ENCODE results near the gene OCIAD1.

OCIAD1 gene

DNA sequence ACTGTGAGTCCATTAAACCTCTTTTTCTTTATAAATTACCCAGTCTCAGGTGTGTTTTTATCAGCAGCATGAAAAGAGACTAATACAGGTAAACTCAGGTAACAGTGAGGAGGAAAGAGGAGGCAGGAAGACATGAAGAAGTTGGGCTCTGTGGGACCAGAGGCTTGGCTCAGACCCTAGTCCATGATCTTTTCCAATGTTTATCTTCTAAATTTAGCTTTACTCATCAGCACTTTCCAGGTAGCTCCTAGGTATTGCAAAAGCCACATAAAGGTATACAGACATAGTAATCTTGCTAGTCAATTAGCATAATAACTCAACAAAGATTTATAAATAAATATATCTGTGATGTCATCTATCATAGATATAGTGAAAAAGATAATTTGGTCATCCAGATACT lies 39.6 kb upstream of the OCIAD1 start:
- H3K4me3 ChIP-seq (ENCODE audit: low read depth, low read length): no peak overlapping the region
- in situ Hi-C loops (cut with HindIII; ENCODE audit: low sequenced_read_pairs): no loop called here
- DNase-seq (ENCODE audit: low read depth): no peak
- TF ChIP-seq, protein P1, sequence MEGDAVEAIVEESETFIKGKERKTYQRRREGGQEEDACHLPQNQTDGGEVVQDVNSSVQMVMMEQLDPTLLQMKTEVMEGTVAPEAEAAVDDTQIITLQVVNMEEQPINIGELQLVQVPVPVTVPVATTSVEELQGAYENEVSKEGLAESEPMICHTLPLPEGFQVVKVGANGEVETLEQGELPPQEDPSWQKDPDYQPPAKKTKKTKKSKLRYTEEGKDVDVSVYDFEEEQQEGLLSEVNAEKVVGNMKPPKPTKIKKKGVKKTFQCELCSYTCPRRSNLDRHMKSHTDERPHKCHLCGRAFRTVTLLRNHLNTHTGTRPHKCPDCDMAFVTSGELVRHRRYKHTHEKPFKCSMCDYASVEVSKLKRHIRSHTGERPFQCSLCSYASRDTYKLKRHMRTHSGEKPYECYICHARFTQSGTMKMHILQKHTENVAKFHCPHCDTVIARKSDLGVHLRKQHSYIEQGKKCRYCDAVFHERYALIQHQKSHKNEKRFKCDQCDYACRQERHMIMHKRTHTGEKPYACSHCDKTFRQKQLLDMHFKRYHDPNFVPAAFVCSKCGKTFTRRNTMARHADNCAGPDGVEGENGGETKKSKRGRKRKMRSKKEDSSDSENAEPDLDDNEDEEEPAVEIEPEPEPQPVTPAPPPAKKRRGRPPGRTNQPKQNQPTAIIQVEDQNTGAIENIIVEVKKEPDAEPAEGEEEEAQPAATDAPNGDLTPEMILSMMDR (IDR thresholded peaks at IDR 0.05; ENCODE audit: low read depth, low read length, missing control alignments): no peak

DNA sequence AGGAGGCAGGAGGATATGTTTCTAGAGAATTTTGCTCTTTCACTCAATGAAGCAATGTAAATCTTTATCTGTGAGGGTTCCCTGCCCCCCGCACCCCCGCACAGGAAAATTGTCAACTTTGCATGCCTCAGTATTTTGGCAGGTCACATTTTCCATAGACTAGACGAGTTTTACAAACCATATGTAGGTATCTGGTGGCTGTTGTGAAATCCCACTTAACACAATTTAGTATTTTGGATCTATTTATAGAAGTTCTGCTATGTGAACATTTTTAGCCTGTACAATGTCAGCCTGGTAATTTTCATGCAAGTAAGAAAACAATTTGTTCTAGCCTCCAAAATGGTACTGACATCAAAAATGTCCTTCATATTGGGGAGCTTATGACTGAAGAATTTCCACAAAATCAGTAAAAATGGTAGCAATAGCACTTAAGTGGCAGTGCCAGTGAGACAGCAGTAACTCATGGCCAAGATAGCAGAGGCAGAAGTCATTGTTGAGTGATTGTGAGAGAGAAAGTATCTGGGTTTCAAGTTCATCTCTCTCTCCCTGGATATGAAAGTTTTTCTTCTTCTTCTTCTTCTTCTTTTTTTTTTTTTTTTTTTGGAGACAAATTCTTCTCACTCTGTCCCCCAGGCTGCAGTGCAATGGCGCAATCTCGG lies 38.4 kb upstream of the OCIAD1 start:
- H3K4me3 ChIP-seq (ENCODE audit: low read depth, low read length): no peak overlapping the region
- DNase-seq (ENCODE audit: low read depth): no peak
- TF ChIP-seq, protein P1 (IDR thresholded peaks at IDR 0.05; ENCODE audit: low read depth, low read length, missing control alignments): no peak
- in situ Hi-C loops (cut with HindIII; ENCODE audit: low sequenced_read_pairs): no loop called here

DNA sequence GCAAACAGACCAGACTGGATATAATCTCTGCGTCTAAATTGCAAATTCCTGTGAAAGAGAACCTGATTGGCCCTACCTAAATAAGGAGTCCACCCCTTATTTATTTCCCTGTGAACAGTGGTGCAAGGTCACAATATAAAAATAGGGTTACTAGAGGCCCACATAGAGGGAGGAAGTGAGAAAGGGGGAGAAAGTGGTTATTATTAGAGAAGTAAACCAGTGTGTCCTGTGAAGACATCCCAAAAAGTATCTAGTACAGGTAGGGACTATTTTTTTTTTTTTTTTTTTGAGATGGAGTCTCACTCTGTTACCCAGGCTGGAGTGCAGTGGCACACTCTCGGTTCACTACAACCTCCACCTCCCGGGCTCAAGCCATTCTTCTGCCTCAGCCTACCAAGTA lies 35.8 kb upstream of the OCIAD1 start:
- H3K4me3 ChIP-seq (ENCODE audit: low read depth, low read length): no peak overlapping the region
- DNase-seq (ENCODE audit: low read depth): no peak
- in situ Hi-C loops (cut with HindIII; ENCODE audit: low sequenced_read_pairs): loop anchor here (5.0 kb wide), 1 partner anchor 58 kb away; no protein-coding TSS in a partner anchor
- TF ChIP-seq, protein P1 (IDR thresholded peaks at IDR 0.05; ENCODE audit: low read depth, low read length, missing control alignments): no peak

DNA sequence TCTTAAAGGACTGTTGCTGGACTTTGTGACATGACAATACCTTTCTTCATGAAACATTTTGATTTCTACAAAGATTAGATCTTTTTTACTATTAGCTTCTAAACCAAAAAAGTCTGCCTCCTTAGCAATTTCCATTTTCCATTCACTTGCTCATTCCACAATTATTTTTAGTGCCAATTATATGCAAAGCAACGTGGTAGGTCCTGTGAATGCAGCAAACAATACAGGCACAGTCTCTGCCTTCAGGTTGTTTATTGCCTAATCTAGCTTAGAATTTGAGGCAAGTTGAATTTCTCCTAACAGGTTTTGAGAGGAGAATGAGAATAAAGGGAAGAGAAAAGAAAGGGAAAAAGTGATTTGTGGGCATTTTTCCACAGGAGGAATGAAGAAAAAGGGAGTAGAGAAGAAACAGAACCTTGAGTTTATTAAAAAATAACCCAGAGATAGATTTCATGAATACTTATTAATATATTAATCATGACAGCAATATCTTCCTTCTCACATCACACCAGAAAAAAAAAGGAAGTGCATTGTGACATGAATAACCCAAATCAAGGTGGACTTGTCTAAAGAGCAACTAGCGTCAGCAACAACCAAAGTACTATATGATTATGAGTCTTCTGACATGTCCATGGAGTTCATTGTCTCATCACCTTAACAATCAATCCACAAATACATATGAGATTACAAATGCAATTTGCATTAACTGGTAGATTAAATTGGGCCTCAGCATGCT lies 34.5 kb upstream of the OCIAD1 start:
- TF ChIP-seq, protein P1 (IDR thresholded peaks at IDR 0.05; ENCODE audit: low read depth, low read length, missing control alignments): no peak
- no peak for DNase-seq (ENCODE audit: low read depth)
- H3K4me3 ChIP-seq (ENCODE audit: low read depth, low read length): no peak overlapping the region
- in situ Hi-C loops (cut with HindIII; ENCODE audit: low sequenced_read_pairs): loop anchor here (5.0 kb wide), 1 partner anchor 59 kb away; no protein-coding TSS in a partner anchor

DNA sequence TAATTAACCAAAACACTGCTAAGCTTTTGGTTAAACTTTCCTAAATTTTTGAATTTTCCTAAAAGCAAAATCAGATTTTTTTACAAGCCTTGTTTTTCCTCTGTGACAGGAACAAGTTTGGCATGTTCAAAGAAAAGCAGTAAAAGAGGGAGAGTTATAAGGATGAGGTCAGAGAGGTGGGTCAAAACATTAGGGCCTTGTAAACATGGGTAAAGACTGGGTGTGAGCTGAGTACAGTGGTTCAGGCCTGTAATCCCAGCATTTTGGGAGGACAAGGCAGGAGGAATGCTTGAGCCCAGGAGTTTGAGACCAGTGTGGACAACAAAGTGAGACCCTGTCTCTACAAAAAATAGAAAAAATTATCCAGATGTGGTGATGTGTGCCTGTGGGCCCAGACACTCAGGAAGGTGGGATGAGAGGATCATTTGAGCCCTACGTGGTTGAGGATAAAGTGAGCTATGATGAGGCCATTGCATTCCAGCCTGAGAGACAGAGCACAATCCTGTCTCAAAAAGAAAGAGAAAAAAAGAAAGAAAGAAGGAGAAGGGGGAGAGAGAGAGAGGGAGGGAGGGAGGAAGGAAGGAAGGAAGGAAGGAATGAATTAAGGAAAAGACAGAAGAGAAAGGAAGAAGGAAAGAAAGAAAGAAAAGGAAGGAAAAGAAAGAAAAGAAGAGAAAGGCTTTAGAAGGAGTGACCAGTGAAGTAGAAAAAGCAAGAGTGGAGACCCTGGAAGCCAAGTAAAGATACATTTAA lies 33.8 kb upstream of the OCIAD1 start:
- H3K4me3 ChIP-seq (ENCODE audit: low read depth, low read length): no peak overlapping the region
- no peak for DNase-seq (ENCODE audit: low read depth)
- TF ChIP-seq, protein P1 (IDR thresholded peaks at IDR 0.05; ENCODE audit: low read depth, low read length, missing control alignments): no peak
- in situ Hi-C loops (cut with HindIII; ENCODE audit: low sequenced_read_pairs): loop anchor here (5.0 kb wide), 1 partner anchor 60 kb away; no protein-coding TSS in a partner anchor

DNA sequence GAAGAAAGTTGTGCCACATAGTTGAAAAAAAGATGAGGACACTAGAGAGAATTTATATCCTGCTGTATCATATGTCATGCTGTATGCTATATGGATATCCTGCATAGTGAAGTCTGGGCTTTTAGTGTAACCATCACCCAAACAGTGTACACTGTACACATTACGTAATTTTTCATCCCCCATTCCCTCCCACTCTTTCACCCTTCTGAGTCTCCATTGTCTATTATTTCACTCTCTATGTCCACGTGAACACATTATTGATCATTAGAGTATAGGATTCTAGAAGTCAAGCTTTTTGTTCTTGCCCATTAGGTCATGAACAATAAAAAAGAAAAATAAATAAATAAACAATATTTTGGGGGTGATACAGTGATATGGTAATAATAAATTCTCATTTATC lies 32.8 kb upstream of the OCIAD1 start:
- in situ Hi-C loops (cut with HindIII; ENCODE audit: low sequenced_read_pairs): loop anchor here (5.0 kb wide), 1 partner anchor 61 kb away; no protein-coding TSS in a partner anchor
- no peak for DNase-seq (ENCODE audit: low read depth)
- TF ChIP-seq, protein P1 (IDR thresholded peaks at IDR 0.05; ENCODE audit: low read depth, low read length, missing control alignments): no peak
- H3K4me3 ChIP-seq (ENCODE audit: low read depth, low read length): no peak overlapping the region
